NCI-H146 treated with DMSO at 0.1 percent for 48 hours (cell line): Measurements from ENCODE around the gene DAZAP1.

ENCODE experiments used
- DNase-seq: peaks from one replicate; lab custom pipeline; 2025; ENCODE audit not compliant: unreplicated experiment; lab: John Stamatoyannopoulos, UW

DAZAP1 gene

DNA sequence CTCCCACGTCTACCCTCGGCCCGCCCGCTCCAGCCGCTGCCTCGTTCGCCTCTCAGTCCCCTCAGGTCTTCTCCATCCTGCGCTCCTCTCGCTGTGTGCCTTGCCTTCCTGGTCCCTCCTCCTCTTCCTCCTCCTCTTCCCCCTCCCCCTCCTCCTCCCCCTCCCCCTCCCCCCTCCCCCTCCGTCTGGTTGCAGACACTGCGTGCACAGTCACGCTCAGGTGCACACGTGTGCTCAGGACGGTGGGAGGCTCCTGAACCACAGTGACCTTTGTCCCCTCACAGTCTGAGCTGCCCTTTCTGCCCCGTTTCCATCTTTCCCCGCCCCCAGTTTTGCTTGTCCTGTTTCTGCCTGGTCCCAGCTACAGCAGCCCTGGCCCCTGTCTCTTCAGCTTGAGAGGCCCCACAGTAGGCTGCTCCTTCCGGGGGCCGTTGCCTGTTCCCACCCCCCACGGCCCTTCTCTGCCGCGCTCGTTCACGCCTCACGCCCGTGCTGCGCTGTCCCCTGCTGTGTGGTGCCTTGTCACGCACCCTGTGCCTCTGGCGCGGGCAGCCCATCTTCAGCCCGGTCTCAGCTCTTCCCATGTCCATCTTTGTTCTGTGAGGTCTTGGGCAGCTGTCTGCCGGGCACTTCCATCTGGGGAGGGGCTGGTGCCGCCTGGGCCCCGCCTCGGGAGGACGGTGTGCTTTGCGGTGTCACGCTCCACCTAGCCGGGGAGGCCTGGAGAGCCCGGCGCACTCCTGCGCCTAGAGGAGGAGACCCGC lies 17.0 kb downstream of the DAZAP1 start:
- DNase-seq, result no peak

- no peak for DNase-seq
These were observed 17.9 kb downstream of the DAZAP1 start for GRCh38 chr19:1425102-1425837.

DNA sequence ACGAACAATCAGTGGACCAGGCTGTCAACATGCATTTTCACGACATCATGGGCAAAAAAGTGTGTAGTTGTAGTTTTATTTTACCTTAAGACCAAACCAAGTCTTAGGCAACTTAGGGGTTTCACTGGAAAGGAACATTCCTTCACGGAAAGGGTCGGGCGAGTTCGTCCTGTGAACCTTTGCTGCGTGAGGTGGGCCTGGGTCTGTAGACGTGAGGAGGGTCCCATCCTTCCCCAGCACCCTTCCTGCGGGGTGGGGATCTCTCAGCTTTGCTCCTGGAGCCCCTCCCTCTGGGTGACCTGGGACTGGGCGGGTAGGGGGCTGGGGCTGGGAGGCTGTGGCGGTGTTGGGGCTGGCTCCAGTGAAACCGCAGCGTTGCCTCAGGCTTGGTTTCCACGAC lies 18.5 kb downstream of the DAZAP1 start:
- DNase-seq, result no peak

- DNase-seq, result no peak
These were observed 19.4 kb downstream of the DAZAP1 start for GRCh38 chr19:1426736-1427135.

GRCh38 chr19:1427221-1427920 lies 20.0 kb downstream of the DAZAP1 start:
- no peak for DNase-seq

GRCh38 chr19:1428738-1429391 lies 21.5 kb downstream of the DAZAP1 start:
- no peak for DNase-seq

GRCh38 chr19:1429750-1430149 lies 22.4 kb downstream of the DAZAP1 start:
- no peak for DNase-seq

DNA sequence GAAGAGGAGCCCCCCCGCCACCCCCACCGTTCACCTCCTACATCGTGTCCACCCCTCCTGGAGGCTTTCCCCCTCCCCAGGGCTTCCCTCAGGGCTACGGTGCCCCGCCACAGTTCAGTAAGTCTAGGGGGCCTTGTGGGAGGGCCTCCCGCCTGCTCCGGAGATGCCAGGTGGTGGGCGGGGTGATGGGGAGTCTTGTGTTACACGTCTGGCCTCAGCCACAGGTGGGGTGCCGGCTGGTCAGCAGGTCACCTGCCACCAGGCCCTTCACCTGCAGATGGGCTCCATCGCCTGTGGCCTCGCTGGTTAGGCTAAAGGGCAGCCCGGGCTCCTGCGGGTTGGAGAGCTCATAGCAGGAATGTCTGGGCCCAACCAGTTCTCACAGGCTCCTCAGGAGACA lies 22.9 kb downstream of the DAZAP1 start:
- DNase-seq, result no peak

GRCh38 chr19:1431759-1432506 lies 24.5 kb downstream of the DAZAP1 start:
- DNase-seq, result no peak

GRCh38 chr19:1432507-1432887 lies 25.1 kb downstream of the DAZAP1 start:
- DNase-seq, result no peak

GRCh38 chr19:1433119-1434039 lies 26.0 kb downstream of the DAZAP1 start:
- no peak for DNase-seq

DNA sequence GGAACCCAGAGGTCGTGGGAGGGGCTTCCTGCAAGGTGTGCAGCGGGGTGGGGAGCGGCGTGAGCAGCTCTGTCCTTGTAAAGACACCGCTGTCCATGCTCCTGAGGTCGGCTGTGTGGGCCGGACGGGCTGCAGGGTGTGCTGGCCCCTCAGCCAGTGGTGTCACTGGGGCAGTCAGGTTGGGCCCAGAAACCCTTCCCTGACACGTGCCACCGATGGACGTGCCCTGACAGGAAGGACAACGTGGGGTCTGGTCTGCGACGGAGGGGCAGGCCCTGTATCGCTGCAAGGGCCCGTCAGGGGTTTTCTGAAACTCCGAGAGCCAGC lies 26.6 kb downstream of the DAZAP1 start:
- no peak for DNase-seq

- DNase-seq, result no peak
These were observed 27.2 kb downstream of the DAZAP1 start for GRCh38 chr19:1434577-1435060.

GRCh38 chr19:1435378-1435989 lies 28.1 kb downstream of the DAZAP1 start:
- DNase-seq, result no peak

- DNase-seq, result no peak
These were observed 30.2 kb downstream of the DAZAP1 start for GRCh38 chr19:1437609-1438008.

DNA sequence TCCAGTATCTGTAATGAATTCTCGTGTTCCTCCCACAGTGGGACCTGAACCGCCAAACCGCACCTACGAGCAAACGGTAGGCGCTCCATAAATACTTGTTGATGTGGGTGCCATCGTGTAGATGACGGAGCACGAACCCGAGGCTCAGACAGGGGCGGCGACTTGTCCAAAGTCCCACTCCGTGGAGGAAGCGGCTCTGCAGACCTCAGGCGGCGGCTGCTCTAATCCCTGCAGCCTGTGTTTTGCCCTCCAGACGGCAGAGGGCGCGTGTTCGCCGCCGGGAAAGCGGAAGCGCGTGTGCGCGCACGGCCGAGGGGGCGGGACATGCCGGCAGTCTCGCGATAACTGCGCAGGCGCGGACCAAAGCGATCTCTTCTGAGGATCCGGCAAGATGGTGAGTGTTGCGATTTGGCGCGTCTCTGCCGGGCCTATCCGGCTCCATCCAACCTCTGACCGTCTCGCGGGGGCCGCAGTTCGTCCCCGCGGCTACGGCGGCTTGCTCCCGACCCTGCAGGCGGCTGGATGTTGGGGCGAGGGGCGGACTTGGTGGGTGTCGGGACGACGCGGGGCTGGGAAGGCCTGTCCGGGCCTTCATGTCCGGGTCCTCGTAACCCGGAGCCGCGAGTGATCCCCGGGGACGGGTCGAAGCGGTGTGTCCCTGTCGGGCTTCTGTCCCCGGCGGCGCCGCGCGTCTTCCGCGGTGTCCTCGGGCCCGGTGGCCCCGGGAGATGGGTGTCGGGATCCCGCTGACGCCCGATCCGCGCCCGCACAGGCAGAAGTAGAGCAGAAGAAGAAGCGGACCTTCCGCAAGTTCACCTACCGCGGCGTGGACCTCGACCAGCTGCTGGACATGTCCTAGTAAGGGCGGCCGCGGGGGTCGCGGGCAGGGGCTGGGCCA lies 30.9 kb downstream of the DAZAP1 start, which contains the start of gene RPS15:
Gene RPS15 (plus strand): TSS at position 362 of the 898 bp plus-strand sequence. CDS start 30 bp downstream, at position 392.
- DNase-seq, result peak; percentile 56

DNA sequence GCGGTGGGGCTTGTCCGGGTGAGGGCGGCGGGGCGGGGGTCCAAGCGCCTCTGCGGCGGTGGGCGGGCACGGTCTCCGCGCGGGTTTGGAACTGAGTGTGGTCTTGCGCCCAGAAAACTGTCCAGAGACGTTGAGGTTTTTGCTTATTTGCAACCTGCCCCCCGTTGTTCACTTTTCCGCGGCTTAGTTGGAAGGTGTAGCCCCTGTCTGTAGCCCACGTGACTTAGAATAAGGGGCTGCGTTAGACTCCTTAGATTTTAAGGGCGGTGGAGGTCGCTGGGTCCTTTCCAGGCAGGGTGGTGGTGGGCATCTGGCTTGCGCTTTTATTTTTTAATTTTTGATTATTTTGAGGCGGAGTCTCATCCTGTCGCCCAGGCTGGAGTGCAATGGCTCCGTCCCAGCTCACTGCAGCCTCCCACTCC lies 31.6 kb downstream of the DAZAP1 start:
- no peak for DNase-seq
